Fibroblast of villous mesenchyme (primary cell): ENCODE measurements around the gene KIF23. TPM values are rescaled to one million over a fixed set of nuclear protein-coding genes. Genes with fewer than 3 reads are reported as not detected.

Source experiments
- DNase-seq: peaks from one replicate; pipeline ENCODE4 v3.0.0-alpha.2; 2010; ENCODE audit warnings: low read depth
- H3K4me3 ChIP-seq: 2 replicates; pipeline ENCODE4 v1.5.1; 2011; ENCODE audit warnings: low read depth, mild to moderate bottlenecking, low read length
- CTCF ChIP-seq: IDR thresholded peaks from 2 replicates; pipeline ENCODE4 v1.5.1; 2012; ENCODE audit warnings: low read depth, mild to moderate bottlenecking, low read length; ENCODE audit not compliant: insufficient read depth
- total RNA-seq: library from RNA; depleted of rRNA; stranded (reverse); fragments of >200 nt; gene quantifications from 2 replicates; pipeline ENCODE4 v1.2.3, GENCODE V29; 2012

The KIF23 gene
- total RNA-seq, 1 donor, result 60.5 TPM

GRCh38 chr15:69414701-69415167 lies 585 bp downstream of the KIF23 start:
- peak; percentile 86 for DNase-seq
- H3K4me3 ChIP-seq, result peak overlapping the region; percentile 92
- TF ChIP-seq CTCF, result no peak

- peak overlapping the region; percentile 92 for H3K4me3 ChIP-seq
- no peak for TF ChIP-seq CTCF
- DNase-seq, result peak; percentile 46
Measured at GRCh38 chr15:69415381-69415780, 1.2 kb downstream of the KIF23 start.

- DNase-seq, result peak; percentile 70
- TF ChIP-seq CTCF, result no peak
- H3K4me3 ChIP-seq, result no peak overlapping the region
Measured at GRCh38 chr15:69417581-69417980, 3.4 kb downstream of the KIF23 start.

GRCh38 chr15:69421498-69421897 lies 7.3 kb downstream of the KIF23 start:
- TF ChIP-seq CTCF, result no peak
- H3K4me3 ChIP-seq, result no peak overlapping the region
- DNase-seq, result no peak

- H3K4me3 ChIP-seq, result no peak overlapping the region
- TF ChIP-seq CTCF, result no peak
- no peak for DNase-seq
Measured at GRCh38 chr15:69422336-69422895, 8.3 kb downstream of the KIF23 start.

GRCh38 chr15:69424001-69424400 lies 9.9 kb downstream of the KIF23 start:
- DNase-seq, result peak; percentile 40
- no peak for TF ChIP-seq CTCF
- H3K4me3 ChIP-seq, result no peak overlapping the region

GRCh38 chr15:69424748-69425413 lies 10.7 kb downstream of the KIF23 start:
- TF ChIP-seq CTCF, result no peak
- no peak for DNase-seq
- no peak overlapping the region for H3K4me3 ChIP-seq
